NCI-H1417 (cell line): ENCODE results near the gene VAC14.
A peak's percentile ranks its signal among the peaks of the same experiment; 100 is the strongest.

ENCODE experiments used
- DNase-seq, 3 experiments: peaks; one replicate each; lab custom pipeline; 2025; lab: John Stamatoyannopoulos, UW

Gene VAC14

DNA sequence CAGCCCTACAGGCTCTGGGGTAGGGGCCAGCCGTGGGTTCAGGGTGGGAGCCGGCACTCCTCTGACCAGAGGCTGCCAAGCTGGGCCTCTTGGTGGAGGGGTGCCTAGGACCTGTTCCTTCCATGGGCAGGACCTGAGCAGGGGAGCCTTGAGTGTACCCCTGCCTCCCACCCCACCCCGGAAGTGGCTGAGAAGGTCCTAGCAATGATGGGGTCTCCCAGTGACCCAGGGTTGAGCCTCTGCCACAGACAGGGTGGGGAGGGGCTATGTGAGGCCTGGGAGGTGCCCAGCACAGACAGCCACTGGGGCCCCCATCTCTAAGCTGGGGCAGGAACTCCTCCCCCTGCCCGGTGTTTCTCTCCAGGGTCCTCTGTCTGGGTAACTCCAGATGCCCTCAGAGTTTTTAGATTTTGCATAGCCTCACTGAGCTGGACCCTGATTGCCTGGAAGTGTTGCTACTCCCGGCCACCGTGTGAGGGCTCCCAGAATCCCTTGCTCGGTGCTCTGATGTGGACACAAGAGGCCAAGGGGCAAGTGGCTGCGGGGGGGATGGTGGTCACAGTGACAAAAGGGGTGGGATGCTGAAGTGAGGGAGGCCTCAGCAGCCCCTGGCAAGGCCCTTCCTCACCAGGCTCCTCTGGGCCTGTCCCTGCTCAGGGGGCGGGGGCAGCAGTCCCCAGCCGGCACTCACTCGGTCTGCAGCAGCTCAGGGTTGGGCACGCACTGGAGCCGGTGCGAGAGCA, 108.7 kb downstream of the VAC14 start:
- DNase-seq: no peak

DNA sequence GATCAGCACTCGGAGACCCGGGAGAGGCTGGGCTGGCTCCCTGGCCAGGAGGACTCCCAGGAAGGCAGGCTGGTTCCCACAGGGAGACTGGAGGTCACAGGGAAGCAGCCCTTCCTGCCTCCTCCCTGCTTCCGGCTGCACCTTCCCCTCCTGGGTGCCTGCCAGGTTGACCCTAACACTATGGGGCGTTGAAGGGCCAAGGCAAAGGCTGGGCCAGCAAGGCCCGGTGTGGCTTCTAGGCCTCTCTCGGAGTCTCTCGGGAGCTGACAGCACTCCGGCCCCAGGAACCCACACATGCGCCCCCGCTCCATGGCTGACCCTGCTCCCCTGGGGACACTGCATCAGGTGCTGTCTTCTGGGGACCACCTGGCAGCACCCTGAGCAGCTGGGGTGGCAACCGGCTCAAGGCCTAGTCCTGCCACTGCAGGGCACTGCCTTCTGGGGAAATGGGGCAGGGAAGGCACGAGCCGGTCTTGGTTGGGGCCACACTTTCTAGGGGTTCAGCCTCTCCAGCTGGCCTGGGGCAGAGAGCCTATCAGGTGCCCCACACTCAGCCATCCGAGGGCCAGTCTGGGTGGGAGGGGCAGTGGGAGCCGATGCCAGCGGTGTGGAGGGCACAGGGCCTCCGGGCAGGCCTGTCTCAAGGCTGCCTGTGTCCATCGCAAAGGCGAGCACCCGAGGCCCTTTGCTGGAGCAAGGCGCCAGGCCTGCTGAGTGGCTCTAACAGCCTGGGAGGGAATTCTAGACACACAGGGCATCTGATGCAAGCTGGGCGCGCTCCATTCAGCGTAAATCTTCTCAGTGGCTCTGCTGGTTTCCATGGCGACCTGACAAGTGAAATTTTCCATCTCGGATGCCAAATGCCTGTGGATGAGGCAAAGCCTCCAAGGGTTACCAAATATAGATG, 109.5 kb downstream of the VAC14 start:
- peak in 1 of 3 experiments; percentile 17 for DNase-seq

DNA sequence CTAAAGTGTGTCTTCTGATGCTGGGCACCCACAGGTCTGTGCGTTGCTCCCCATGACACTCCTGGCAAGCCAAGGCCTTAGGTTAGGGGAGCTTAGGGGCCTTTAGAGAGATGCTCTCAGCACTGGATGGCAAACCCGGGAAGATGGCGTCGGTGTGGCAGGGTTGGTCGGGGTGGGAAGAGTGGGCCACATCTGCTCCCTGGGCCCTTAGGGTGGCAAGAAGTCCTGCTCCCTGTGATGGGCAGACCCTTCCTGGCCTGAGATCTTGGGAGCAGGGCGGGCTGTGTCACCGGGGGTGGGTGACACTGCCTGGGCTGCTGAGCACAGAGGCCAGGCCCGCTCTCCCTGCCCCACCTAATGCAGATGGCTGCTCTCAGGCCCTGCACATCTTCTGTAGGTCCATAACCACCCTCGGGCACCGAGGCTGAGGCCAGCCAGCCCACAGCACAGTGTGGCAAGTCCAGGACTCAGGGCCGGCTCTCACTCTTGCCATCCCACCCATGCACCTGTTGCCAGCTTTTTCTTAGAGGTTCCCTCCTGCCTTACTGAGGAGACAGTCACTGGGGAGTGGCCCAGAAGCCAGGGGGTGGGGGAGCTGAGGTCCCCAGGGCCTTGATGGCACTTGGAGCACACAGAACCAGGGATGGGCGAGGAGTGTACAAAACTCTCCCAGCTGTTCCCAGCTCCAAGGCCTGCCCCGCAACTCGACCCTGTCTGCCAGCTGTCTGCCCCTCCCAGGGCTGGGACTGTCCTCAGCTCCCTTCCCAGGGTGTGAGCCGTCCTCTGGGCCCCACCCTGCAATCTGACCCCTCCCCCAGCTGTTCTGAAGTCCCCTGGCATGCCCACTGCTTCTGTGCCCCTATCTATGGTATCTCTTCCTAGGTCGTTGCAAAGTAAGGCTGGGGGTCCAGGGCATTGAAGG, 110.7 kb downstream of the VAC14 start:
- no peak for DNase-seq

DNA sequence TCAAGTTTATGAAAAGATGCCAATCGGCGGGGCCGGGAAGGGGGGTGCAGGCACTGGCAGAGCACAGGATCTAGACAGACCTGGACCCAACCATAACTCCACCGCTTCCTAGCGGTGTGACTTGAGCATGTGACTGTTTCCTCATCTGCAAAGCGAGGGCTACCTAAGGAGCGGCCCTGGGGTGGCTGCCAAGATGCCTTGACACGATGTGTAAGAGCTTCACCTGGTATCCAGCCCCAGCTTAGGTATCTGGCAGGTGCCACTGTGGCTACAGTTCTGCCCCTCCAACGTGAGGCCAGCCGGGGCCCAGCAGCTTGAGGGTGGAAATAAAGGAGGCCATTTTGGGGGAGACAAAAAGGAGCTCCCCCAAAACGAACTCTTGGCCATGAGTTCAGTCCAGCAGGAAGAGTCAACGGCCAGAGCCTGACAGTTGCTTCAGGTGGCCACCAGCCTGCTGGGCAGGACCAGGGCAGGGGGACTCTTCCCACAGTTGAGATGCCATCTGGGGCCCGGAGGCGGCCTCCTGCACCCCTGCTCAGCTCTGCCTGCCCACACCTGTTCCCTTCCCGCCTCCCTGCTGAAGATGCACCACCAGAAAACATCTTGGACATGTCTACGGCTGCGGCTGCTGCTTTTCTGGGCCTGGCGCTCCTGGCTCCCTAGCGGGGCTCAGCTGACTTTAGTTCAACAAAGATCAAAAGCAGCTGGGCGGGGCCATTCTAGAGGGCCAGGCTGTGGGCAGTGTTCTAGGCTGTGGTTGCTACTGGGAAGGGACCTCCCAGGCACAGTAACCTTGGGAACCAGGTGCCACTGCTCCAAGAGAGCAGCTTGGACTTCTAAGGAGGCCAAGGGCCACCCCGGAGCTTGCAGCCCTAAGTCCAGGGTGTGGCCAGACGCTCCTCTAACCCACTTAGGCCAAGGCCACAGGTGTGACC, 111.7 kb downstream of the VAC14 start:
- no peak for DNase-seq

DNA sequence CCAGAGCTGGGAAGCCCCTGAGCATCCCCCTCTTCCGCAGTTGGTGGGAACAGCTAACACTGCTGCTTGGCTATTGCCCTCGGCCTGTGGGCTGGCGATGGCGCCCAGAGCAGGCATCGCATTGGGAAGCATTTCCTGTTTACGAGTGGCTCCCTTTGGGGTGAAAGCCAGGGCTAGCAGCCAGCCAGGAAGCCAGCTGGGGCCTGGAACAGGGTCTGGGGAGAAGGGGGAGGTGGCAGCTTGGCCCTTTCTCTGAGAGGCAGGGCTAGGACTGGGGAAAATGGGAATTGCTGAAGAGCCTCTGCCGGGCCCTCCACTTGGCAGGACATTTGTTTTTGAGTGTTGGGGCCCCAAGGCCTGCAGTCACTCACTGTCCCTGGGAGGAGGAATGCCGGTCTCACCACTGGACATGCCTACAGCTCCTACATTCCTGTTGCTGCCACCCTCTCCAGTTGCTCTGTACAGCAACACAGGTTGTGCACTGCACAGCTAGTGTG, 112.7 kb downstream of the VAC14 start:
- DNase-seq: no peak

DNA sequence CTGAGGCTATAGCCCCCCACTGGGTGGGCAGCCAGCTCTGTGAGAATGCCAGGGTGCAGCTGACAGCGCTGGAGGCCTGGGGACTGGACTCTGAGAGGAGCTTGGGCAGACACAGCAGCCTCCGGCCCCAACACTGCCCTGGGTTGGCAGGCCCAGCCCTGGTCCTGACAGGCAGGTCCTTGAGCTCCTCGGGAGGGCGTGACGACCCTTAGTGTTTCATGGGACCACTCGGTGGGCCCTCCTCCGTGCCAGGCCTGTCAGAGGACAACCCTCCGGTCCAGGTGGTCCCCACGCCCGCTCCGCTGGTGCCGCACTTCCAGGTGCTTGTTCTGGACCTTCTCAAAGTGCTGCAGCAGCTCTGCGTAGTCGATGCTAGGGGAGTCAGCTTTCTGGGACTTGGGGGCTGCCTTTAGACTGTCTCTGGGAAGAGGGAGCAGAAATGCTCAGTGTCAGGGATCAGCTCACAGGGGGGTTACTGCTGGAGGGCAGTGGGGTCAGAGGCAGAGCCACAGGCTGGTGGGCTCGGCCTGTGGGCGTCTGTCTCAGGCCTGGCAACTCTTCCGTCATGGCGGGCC, 113.2 kb downstream of the VAC14 start:
- no peak for DNase-seq

DNA sequence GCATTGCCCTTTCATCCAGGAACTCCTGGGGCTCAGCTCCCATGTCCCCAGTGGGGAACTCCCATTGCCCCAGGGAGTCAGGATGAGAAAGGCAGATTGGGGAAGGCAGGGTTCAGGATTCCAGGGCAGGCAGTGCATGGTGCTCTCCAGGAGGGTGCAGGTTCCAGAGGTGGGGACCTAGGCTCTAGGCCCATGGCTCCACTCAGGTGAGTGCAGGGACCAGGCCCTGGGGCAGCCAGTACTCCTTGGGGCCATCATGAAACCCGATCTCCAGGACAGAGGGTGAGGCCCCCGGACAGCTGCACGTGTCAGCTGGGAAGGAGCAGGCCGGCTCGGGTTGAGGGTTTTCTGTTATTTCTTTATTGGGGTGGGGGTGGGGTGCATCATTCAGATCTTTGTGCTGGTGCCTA, 113.9 kb downstream of the VAC14 start:
- DNase-seq: peak in 1 of 3 experiments; percentile 10

DNA sequence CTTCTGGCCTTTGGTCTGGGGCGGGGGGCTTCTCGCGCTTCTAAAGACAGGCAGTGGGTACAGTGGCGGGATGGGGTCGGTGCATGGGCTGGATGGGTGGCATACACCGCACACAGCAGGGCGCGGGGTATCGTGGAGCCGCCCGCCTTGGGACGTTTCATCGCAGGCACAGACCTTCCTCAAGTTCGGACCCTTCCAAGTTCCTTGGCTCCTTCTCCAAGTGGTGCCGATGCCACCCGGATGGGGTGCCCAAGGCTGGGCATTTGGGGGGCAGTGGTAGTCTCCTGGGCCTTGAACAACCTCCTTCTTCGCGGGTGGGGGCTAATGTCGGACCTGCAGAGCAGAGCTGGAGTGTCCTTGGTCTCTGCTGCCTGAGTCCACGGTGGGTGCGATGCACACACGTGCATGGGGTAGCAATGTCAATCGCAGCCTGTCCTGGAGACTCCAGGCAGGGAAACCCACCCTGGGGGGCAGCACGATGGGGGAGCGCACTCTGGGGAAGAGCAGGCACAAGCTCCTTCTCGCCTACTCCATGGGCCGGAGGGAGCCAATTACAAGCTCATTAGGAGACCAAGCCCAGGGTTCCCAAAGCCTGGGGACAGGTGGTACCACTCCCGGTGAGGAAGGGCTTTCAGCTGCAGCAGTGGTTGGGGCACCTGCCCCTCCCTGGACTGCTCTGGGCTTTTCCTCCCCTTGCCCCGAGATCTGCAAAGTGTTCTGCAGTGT, 114.4 kb downstream of the VAC14 start:
- DNase-seq: peak in 2 of 3 experiments; percentile 28 to 30

DNA sequence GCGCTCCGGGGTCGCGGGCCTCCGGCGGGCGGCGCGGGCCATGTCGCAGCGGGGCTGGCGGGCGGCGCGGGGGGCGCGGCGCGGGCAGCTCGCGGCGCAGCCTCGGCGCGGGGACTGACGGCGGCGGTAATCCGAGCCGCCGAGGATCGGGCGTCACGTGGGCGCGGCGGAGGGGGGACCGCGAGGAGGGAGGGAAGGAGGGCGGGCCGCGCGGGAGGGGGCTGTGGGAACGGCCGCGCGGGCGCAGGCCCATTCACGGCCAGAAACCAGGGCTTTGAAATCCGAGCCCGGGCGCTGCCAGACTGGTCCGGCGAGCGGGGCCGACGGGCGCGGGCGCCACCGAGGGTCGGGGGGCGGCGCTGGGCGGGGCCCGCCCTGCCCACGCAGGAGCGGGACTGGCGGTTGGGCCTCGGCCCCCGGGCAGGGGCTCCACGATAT, 115.0 kb downstream of the VAC14 start, which contains the start of gene MTSS2:
Gene MTSS2, minus strand, starts transcription at position 116 of the 438 bp plus-strand sequence. CDS start 262 bp downstream, outside the sequence.
- DNase-seq: peak; percentile 73 to 80 (median 75)

DNA sequence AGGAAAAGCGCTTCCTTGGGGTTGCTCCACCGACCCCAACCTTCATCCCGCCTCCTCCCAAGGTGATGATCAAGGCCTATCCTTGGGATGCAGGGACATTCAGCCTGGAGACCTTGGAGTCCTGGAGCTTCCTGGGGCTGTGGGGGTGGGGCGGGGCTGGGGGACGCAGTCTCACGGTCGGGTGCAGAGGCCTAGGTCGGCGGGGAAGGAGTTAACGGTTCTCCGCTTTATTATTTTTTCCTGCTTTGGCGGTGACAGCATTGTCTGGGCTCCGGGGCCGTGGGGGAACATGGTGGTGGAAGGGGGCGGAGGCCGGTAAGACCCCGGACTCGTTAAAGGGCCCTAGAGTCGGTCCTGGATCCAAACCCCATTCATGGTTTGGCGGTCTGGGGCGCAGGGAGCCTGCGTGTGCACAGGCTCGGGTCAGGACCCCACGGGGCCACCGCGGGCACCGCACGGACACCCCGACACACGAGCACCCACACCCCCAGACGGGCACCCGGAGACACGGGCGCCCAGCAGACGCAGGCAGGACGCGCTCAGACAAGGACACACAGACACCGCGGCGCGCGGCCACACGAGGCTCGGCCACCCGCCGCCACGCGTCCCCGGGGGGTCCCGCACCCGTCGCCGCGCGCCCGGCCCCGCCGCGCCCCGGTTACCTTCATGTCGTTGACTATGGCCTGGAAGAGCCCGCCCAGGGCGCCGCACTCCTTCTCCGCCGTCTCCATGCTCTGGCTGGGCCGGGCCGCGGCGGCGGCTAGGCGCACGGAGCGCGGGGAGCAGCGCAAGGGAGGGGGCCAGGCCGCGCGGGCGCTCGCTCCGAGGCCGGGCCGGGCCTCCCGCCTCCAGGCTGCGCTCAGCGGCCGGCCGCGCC, 115.7 kb downstream of the VAC14 start:
- peak in 2 of 3 experiments; percentile 63 to 72 for DNase-seq

DNA sequence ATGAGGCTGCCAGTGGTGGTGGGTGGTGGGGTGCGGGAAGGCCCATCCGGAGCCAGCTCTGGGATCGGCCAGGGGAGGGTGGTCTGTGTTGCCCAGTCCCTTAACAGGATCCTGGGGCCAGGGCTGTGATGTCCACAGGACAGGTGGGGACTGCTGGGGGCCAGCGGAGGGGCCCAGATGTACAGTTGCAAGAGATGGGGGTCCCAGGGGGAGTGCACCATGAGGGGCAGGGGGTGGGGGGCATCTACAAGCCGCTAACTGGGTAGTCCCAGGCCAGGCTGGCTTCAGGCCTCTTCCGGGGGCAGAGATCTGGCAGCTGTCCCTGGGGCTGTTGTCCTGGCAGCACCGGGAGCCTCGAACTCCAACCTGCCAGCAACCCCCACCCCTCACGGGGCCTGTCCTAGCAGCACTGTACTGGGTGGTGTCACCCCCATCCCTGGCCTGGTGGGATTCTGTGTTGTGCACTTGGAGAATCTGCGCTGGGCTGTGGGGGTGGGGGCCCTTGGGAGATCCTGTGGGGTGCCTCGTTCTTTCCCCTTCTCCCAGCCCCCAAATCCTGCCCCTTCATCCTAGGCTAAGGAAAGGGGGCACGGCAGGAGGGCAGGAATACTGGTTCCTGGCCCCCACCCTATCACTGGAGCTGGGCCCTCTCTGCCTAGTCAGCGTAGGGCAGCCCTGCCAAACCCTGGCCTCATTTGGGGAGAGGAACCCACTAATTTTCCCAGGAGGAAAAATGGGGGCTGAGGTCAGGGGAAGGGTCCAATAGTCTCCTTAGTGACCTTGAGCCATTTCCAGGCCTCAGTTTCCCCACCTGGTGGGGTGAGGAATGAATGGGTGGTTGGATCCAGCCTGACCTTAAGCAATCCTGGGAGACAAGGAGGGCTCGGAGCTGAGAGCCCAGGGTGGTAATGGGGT, 116.6 kb downstream of the VAC14 start:
- DNase-seq: peak in 1 of 3 experiments; percentile 28

DNA sequence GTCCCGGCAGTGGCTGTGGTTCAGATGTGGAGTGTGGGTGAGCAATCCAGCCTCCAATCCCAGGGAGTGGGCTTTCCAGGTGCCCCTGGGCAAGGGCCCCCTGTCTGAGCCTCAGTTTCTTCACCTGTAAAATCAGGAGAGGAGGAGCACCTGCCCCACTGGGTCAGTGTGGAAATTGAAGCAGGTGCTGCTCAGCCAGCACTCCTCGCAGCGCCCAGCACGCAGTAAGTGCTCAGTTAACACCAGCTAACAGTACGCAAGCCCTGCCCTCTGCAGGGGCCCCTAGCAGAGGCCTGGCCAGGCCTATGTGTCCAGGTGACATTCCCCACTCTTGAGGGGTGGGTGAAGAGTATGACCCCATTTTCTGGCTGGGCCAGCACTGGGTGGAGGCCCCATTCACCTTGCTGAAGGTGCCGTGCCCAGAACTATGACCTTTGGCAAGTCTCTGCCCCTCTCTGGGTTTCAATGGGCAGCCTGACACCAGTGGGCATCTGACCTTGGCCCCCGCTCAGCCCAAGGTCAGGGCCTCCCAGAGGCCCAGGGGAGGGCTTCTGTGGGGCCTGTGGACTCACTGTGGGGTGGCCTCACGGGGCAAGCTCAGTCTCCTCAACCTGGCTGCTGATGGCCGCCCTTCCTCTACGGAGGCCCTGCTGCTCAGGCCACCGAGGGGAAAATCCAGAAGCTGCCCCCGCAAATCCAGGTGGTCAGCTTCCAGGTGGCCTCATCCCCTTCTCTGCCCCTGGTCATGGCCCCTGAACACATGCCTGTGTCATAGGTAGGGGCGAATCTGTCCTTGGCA, 117.6 kb downstream of the VAC14 start:
- no peak for DNase-seq

DNA sequence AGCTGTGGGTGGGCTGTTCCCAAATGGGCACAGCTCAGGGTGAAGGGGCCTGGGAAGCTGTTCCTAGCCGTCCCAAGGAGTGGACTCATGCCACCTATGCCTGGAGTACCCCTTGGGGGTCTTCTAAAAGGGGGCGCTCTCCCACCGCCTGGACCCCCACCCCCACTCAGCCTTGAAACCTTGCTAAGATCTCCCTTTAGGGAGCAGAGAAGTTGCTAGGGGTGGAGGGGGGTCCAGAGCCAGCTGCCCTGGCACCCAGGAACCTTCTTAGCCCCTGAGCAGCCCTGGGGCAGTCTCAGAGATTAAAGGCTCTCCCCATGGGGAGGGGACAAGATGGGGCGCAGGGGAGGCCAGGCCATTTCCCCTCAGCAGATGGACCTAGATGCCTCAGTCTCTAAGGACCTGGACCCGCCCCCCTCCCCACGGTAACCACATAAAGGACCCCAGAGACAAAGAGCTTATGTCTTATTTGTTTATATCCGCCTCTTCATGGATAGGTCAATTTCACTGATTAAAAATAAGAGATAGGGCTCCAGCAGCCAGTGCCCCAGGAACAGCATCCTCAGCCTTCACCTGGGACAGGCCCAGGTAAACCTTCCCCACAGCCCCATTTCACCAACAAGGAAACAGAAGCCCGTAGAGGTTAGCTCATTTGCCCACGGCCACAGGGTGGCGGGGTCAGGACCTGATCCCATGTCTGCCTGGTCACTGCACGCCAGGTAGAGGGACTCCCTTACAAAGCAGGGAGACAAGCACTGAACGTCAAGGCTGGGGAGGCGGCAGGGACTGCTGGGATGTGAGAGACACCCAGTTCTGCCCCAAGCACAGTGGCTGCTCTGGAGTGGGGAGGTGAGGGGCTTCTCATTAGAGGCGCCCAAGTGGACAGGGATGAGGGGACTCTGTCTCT, 118.5 kb downstream of the VAC14 start:
- no peak for DNase-seq

DNA sequence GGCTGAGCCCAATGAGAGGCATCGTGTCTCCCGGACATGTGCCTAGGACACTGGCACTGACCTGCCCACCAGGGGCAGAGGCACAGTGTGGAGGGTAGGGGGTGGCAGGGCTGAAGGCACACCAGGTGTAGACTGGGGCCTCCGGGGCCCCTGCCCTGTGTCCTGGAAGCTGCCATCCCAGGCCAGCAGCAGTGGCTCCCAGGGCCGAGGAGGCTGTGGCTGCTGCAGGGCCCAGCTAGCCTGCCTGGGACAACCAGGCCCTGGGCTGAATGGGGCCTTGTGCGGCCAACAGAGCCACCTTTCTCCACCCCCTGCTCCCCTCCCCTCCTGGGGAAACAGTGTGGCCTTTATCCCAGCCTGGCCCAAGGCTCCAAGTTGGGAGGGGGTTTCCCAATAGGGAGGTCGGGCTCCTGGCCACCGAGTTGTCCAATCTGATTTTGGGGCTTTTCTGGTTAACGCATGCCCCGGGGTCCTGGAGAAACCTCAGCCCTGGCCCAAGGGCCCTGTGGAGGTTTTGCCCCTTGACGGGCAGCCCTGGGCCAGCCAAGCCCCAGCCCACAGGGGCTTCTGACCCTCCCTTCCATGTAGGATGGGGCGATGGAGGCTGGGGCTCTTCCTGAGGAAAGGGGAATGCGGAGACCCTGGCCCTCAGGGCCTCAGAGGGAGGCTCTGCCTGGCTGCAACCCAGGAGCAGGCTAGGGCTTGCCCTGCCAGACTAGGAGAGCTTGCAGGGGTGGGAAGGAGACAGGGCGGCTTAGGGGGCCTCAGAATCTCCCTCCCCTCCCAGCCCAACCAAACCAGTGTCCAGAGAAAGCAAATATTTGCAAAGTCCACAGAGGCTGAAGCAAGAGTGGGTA, 119.3 kb downstream of the VAC14 start:
- DNase-seq: no peak
